ENCODE data around the gene ASTN2.

Gene ASTN2

DNA sequence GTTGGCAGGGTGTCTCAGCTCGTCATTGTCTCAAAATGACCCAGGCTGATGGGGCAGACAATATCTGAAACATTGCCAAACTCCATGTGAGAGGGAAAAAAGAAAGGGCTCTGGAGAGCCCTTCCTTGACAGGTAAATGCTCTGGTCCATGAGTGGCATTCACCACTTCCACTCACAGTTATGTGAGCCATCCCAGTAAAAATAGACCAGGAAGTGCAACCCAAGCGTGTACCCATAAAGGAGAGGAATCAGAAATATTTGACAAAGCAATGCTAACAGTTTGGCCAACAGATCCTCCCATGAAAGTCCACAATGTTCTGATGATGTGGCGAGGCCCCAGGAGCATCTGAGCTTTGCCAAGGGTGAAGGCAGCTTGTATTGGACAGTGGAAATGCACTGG, 49.4 kb downstream of the ASTN2 start:
- DNase-seq: no peak
- TF ChIP-seq GATA1 (IDR thresholded peaks at IDR 0.05; ENCODE audit: low read depth, low read length): no peak
- TF ChIP-seq POLR2A (IDR thresholded peaks at IDR 0.05; ENCODE audit: low read length): no peak

- DNase-seq: no peak
- no peak for TF ChIP-seq POLR2A (IDR thresholded peaks at IDR 0.05; ENCODE audit: low read length)
- no peak for TF ChIP-seq GATA1 (IDR thresholded peaks at IDR 0.05; ENCODE audit: low read depth, low read length)
These were observed 51.9 kb downstream of the ASTN2 start for GRCh38 chr9:117363006-117363405.

DNA sequence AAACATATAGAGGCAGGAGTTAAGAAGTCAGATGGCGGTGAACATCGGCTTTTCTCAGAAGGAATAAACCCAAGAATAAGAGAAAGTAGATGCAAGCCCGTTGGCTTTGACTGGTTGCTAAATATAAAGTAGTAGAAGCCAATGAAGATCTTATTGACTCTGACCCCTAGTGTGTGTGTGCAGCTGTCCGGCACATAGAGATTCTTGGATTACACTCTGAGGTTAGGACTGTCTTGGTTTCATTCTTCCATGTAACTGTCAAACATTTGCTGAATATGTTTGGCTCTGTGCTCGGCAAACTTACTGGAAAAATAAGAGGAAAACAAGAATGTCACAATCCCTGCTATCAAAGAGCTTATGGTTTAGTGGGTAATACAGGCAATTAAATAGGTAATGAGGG, 54.9 kb downstream of the ASTN2 start:
- no peak for TF ChIP-seq POLR2A (IDR thresholded peaks at IDR 0.05; ENCODE audit: low read length)
- DNase-seq: no peak

GRCh38 chr9:117355542-117355941, 59.3 kb downstream of the ASTN2 start:
- no peak for DNase-seq
- no peak for TF ChIP-seq POLR2A (IDR thresholded peaks at IDR 0.05; ENCODE audit: low read length)
- no peak for TF ChIP-seq GATA1 (IDR thresholded peaks at IDR 0.05; ENCODE audit: low read depth, low read length)

- TF ChIP-seq GATA1 (IDR thresholded peaks at IDR 0.05; ENCODE audit: low read depth, low read length): no peak
- TF ChIP-seq POLR2A (IDR thresholded peaks at IDR 0.05; ENCODE audit: low read length): no peak
- DNase-seq: no peak
These were observed 59.9 kb downstream of the ASTN2 start for GRCh38 chr9:117354997-117355396.

DNA sequence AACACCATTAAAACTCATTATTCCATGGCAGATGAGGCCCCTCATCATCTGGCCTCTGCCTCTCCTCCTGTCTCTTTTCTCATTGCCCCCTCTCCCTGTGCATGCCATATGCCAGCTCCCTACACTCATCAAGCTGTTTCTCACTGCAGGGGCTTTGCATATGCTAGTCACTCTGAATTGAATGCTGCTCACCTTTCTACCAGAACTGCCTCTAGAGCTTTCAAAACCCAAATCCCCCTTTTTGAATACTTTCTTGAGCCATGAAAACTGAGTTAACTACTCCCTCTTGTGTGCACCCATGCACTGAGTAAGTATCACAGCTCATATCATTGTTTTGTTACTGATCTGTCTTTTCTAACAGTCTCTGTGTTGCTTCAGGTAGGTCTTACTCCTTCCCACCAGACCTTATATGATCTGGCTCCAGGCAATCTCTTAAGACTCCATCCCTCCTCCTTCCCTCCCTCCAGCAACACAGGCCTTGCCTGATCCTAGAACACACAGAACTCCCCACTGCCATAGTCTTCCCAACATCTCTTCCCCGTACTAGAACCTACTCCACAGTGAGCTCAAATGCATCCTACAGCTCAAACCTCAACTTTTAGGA, 60.5 kb downstream of the ASTN2 start:
- DNase-seq: no peak
- no peak for TF ChIP-seq POLR2A (IDR thresholded peaks at IDR 0.05; ENCODE audit: low read length)

GRCh38 chr9:117344892-117345660, 69.8 kb downstream of the ASTN2 start:
- no peak for TF ChIP-seq POLR2A (IDR thresholded peaks at IDR 0.05; ENCODE audit: low read length)
- TF ChIP-seq GATA1 (IDR thresholded peaks at IDR 0.05; ENCODE audit: low read depth, low read length): no peak
- no peak for DNase-seq

DNA sequence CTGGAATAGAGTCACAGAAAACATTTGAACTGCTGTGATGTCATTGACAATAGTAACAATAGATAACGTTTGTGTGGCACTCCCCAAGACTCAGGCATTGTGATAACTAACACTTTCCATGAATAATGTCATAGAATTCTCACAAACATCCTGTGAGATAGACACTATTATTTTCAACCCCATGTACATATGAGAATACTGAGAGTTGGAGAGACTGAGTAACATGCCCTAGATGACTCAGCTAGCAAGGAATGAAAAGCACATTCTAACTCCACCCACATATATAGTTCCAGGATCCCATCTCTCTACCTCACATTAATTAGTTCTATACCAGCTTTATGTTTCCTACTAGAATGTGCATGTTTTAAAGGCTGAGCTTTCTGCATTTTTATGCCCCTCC, 71.4 kb downstream of the ASTN2 start:
- DNase-seq: no peak
- TF ChIP-seq GATA1 (IDR thresholded peaks at IDR 0.05; ENCODE audit: low read depth, low read length) (no peak), POLR2A (IDR thresholded peaks at IDR 0.05; ENCODE audit: low read length) (no peak)

- TF ChIP-seq GATA1 (IDR thresholded peaks at IDR 0.05; ENCODE audit: low read depth, low read length): no peak
- no peak for TF ChIP-seq POLR2A (IDR thresholded peaks at IDR 0.05; ENCODE audit: low read length)
- DNase-seq: no peak
These were observed 73.7 kb downstream of the ASTN2 start for GRCh38 chr9:117341151-117341550.

- DNase-seq: no peak
- TF ChIP-seq GATA1 (IDR thresholded peaks at IDR 0.05; ENCODE audit: low read depth, low read length) (no peak), POLR2A (IDR thresholded peaks at IDR 0.05; ENCODE audit: low read length) (no peak)
These were observed 74.4 kb downstream of the ASTN2 start for GRCh38 chr9:117340422-117340821.

- TF ChIP-seq GATA1 (IDR thresholded peaks at IDR 0.05; ENCODE audit: low read depth, low read length) (no peak), POLR2A (IDR thresholded peaks at IDR 0.05; ENCODE audit: low read length) (no peak)
- no peak for DNase-seq
These were observed 78.9 kb downstream of the ASTN2 start for GRCh38 chr9:117335837-117336433.

DNA sequence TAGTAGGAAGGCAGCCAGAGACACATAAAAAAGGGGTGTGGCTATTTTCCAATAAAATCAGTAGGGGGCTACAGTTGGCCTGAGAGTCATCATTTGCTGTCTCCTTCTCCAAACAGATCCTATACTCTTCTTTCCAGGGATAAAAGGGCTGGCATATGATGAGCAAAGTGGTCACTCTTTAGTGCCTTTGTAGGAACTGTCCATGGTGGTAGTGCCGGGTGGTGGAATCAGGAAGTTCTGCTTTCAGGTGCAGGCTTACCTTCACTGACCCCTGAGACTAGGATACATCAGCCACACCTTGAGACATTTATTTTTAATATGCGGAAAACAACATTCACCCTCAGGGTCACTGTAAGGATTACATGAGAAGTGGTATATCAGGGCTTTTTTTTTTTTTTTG, 80.8 kb downstream of the ASTN2 start:
- TF ChIP-seq POLR2A (IDR thresholded peaks at IDR 0.05; ENCODE audit: low read length): no peak
- TF ChIP-seq GATA1 (IDR thresholded peaks at IDR 0.05; ENCODE audit: low read depth, low read length): no peak
- no peak for DNase-seq

GRCh38 chr9:117325831-117326230, 89.0 kb downstream of the ASTN2 start:
- DNase-seq: no peak
- TF ChIP-seq GATA1 (IDR thresholded peaks at IDR 0.05; ENCODE audit: low read depth, low read length): no peak
- no peak for TF ChIP-seq POLR2A (IDR thresholded peaks at IDR 0.05; ENCODE audit: low read length)

- TF ChIP-seq GATA1 (IDR thresholded peaks at IDR 0.05; ENCODE audit: low read depth, low read length) (no peak), POLR2A (IDR thresholded peaks at IDR 0.05; ENCODE audit: low read length) (no peak)
- DNase-seq: no peak
These were observed 89.6 kb downstream of the ASTN2 start for GRCh38 chr9:117325110-117325731.

Data from erythroblast (primary cell).